ENCODE data around the gene COL4A1.
"Not testable (repeated sequence)": the region's sequence is repeated elsewhere in the genome, so short reads cannot be mapped to it uniquely, and the experiment has no call there.

COL4A1 gene

DNA sequence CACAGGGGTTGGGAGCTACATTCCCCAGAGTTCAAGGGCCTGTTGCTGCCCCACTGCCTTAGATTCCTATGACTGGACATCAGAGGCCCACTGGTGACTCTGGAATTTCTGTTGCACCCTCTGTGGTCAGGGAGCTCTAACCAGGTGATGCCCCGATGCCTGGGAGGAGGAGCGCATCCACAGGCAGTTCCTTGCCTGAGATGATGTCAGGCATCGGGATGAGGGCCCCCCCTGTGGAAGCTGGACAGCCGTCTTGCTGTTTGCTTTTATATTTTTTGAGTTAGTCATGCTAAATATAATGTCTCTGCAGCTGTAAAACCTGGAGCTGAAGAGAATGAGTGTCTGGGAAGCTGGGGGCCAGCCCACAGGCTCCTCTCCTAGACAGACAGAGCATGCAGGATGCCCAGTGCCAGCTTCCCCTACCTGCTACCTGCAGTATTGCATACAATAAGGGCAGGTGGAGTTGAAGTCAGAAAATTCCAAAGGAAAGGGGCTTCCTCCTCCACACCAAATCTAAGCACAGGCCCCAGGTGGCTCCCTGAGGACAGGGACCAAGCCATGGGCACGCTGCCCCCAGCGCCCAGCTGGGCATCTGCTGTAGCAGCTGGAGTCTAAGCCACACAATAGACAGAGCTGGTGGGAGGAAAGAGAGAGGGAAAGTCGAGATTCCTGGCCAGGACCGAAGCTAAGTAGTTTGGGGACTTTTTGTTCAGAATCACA lies 16.4 kb upstream of the COL4A1 start:
- DNase-seq = no peak

DNA sequence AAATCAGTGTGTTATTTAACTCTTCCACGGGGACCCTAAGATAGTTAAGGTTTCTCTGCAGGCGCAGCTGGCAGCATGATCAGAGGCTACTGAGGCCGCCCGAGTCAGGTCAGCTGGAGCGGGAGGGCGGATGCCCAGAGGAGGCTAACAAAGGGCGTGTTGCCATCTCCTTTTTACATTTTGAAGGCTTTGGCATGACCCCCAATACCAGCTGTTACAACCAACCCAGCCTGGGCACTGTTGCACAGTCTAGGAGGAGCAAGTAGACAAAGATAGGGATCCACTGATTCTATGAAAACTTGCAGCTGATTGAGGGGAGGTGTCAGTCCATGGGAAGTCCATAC lies 15.8 kb upstream of the COL4A1 start:
- DNase-seq = no peak

DNA sequence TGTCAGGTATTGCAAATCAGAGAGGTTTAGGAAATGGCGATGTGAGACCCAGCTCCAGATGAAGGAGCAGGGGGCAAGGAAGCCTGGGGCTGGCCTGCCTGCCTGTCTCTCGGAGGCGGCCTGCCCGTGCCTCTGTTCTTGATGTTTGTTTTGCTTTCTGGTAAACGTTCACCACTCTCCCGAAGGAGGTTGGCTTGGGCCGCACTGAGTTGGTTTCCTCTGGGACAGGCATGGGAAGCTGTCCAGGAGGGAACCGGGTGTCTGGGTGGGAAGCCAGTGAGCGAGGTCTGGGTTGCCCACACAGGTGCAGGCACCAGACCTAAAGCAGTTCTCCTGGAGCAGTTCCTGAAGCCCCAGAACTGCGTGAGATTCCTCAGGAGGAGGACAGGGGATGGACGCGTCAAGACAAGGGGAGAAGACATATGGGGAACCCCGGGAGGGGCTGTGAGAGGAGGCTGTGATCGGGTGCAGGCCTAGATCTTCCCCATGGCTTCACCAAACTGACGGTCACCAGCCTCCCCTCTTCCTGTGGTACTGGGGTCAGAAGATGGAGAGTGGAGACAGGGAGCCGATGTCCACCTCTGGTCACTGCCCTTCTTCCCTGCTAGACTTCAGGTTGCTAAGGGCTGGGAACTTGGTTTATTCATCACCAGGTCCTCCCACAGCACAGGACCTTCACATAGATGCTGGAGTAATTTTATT lies 15.3 kb upstream of the COL4A1 start:
- DNase-seq = no peak

DNA sequence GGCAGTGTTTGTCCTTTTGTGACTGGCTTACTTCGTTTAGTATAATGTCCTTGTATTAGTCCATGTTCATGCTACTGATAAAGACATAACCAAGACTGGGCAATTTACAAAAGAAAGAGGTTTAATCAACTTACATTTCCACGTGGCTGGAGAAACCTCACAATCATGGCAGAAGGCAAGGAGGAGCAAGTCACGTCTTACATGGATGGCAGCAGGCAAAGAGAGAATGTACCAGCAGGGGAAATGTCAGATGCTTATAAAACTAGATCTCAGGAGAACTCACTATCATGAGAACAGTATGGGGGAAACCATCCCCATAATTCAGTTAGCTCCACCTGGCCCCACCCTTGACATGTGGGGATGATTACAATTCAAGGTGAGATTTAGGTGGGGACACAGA lies 14.6 kb upstream of the COL4A1 start:
- not testable (repeated sequence) for DNase-seq

DNA sequence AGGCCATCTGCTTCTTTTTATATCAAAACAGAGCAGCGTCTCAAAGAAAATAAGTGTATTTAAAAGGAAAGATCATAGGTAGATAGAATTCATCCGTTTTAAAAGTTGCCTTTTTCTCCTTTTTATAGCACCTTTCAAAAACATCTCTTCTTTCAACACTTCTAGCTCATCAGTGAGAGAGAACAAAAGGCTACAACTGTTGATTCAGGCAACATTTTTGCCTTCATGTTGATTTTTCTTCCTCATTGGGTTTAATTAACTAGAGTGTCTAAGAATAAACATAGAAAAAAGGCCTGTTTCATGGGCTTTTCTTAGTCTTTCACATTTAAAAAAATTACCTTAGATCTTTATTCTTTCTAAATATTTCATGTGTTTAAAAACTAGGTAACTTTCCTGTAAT lies 13.7 kb upstream of the COL4A1 start:
- no peak for DNase-seq

DNA sequence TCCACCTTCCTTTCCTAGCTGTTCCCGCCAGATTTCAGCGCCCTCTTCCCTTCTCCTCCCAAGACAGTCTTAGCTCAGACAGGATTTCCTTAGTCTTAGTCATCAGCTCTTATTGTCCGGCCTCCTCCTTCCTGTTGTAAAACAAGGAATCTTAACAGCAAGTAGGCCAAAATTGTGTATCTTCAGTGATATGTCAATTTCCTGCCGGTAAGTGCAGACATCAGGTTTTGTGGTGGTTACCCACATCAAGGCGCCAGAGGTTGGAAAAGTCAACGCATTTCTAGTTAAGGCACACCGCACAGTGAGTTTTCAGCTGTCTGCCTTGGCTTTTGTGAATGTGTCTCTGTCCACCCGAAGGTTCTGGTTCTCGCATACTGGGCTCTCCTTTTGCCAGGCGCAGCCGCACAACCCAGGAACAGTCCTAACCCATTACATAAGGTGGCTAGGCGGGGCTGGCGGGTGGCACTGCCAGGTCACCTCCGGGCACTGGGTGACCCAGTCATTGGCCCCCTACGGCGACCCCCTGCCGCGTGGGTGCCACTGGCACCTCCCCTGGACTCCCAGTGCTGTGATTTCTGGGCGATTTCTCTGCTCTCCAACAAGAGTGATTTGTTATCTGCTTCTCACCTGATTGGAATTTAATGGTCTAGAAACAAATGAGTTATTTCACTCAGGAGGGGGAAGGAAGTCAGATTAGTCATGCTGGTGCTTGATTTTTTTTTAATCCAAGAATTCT lies 13.0 kb upstream of the COL4A1 start:
- DNase-seq = no peak

DNA sequence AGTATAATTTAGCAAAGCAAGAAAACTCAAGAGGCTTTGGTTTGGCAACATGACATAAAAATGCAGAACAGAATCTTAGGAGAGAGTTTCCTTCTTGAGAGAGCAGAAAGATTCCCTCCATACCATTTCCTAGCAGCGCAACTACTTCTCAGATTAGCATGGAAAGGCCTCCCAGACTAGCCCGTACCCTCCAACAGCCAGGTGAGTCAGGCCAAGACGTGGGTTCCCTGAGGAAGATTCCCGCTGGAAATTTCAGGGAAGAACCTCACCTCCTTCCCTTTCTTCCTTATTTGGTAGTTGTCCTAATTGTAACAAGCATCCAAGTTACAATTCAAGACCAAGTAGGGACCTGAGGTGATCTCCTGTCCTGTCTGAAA lies 12.4 kb upstream of the COL4A1 start:
- no peak for DNase-seq

DNA sequence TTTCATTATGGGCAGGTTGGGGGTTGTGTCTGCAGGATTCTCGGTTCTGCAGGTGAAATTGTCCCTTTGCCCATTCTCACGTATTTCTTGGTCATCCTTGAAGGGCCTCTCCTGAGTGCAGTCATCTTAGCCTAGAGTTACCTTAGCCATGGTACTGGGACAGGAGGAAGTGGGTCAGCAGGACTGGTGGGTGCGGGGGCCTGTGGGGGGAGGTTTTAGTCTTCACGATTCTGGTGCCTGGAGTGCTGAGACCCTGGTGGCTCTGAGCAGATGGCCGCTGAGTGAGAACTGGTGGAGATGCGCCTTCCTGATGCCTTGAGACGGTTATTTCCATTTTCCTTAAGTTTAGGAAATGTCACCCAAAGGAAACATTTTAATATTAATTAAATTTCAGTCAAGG lies 12.0 kb upstream of the COL4A1 start:
- DNase-seq = no peak

DNA sequence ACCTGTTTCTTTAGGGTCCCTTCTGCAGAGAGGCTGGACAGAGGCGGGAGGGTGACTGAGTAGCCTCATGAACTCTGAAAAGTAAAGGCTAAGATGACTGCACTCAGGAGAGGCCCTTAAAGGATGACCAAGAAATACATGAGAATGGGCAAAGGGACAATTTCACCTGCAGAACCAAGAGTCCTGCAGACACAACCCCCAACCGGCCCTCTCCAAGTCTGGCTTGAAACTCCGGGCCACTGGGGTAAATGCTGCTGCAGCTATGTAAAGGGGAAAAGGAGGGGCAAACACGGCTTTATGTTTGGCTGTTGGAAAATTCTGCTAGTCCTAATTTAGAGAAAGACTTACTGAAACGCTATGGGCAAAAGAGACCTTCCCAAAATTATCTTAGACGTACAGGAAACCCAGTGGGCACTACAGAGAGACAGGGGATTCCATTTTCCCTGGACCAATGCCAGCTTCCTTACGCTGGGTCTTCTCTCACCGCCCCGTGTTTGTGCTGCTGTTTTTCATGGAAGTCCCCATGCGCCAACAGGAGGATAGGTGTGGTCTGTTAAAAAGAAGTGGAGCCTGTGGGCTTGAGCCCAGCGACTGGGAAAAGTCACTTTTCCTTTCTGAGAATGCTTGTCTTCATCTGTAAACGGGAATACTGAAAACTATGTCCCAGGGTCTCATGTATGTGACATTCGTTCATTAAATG lies 10.7 kb upstream of the COL4A1 start:
- DNase-seq = no peak

DNA sequence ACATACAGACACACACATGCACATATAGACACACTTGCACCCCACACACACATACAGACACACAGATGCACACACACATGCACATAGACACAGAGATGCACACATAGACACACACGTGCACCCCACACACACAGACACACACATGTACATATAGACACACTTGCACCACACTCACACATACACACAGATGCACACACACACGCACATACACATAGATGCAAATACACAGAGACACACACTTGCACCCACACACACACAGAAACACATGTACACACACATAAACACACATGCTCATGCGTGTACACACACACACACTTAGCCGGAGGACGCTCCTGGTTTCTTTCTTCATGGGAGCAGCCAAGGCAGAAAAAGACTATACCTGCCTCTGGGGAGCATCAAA lies 10.1 kb upstream of the COL4A1 start:
- no peak for DNase-seq

DNA sequence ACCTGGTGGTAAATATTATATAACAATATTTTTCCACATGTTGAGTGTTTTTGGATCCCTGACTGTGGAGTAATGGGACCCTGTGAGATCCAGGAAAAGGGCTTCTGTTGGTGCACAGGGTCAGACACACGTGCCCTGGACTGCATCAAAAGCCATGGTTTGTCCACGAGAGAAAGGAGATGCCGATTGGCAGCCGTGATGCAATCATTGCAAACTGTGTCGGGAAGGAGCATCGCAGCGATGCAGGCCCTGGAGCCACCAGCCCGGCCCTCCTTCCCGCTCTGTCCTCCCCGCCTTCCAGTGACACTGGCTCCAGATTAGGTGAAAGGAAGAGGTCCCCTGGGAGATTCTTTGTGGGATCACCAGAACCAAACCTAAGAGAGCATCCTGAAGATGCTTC lies 9.2 kb upstream of the COL4A1 start:
- DNase-seq = no peak

DNA sequence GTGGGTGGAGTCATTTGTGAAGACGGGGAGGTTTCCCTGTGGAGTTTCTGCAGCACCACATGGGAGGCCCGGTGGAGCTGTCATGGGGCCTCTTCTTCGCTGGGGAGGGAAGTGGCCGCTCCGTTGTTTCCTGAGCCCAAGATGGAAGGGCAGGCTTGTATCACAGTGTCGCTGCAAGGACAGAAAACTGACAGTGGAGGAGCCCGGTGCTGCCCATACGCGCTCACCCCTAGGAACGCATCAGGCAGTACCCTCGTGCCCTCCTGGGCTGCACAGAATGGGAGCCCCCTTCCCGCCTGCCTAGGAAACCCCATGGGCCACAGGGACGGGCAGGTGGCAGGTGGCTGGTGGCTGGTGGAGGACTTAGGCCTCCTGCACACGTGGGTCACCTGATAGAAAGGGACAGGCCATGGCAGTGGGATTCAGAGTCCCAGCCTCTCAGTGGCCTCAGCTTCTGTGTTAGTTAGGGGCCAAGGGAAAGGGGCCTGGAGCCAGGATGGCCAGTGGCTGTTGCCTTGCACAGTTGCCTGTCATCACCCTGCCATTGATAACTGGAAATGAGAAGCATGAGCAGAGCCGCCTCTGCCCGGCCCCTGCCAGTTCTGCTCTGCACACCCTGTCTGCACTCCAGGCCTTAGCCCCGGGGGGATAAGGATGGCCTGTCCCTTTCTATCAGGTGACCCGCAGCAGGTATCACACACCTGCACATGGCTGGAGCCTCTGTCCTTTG lies 7.7 kb upstream of the COL4A1 start:
- no peak for DNase-seq

DNA sequence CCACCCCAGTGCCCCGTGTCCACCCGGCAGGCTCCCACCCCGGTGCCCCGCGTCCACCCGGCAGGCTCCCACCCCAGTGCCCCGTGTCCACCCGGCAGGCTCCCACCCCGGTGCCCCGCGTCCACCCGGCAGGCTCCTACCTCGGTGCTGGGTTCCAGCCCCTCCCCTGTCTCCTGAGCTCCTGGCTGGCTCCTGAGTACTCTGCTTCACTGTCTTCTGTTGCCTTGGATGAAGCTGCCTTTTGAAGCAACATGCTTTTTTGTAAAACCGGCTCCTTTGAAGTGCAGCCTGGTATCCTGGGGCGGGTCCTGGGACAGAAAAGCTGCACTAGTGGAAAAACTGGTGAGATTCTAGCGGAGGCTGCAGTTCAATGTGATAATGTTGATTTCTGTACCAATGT lies 6.8 kb upstream of the COL4A1 start:
- not testable (repeated sequence) for DNase-seq

DNA sequence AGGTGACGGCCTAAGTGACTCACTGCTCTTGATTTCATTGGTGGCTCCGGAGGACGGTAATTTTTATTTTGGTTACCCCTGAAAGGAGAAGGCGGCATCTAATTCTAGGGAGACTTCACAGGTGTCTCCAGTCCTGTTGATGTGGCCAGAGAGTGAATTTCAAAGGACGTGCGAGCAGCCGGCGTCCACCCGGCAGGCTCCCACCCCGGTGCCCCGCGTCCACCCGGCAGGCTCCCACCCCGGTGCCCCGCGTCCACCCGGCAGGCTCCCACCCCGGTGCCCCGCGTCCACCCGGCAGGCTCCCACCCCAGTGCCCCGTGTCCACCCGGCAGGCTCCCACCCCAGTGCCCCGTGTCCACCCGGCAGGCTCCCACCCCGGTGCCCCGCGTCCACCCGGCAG lies 6.3 kb upstream of the COL4A1 start:
- DNase-seq = not testable (repeated sequence)

DNA sequence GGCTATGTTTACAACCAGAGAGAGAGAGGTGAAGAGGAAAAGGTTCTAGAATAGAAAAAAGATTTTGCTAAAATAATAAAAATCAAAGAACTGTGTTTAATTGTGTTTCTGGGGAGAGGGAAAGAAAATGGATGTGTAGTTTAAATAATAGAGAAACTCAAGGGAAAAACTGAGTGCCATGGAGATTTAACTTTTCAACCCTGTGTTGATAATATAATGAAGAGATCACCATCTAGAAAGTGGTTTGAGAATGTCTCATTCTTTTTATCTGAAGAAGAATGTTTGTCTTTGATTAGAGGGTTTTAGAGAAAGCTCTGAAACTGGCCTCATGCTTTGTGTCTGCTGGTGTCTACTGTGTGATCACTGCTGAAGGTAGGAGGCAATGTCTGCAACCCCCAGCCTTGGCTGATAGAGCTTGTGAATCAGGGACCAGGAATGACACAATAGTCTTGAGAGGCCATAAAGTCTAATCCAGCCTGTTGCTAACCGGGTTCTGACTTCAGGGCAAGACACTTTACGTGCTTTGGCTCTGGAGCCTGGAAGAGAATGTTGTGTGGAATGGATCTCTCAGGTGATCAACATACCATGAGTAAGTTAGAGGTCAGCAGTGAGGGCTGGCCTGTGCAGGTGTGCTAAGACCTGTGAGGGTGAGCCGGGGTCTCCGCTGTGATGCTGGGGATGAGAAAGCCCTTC lies 5.5 kb upstream of the COL4A1 start:
- DNase-seq = no peak

DNA sequence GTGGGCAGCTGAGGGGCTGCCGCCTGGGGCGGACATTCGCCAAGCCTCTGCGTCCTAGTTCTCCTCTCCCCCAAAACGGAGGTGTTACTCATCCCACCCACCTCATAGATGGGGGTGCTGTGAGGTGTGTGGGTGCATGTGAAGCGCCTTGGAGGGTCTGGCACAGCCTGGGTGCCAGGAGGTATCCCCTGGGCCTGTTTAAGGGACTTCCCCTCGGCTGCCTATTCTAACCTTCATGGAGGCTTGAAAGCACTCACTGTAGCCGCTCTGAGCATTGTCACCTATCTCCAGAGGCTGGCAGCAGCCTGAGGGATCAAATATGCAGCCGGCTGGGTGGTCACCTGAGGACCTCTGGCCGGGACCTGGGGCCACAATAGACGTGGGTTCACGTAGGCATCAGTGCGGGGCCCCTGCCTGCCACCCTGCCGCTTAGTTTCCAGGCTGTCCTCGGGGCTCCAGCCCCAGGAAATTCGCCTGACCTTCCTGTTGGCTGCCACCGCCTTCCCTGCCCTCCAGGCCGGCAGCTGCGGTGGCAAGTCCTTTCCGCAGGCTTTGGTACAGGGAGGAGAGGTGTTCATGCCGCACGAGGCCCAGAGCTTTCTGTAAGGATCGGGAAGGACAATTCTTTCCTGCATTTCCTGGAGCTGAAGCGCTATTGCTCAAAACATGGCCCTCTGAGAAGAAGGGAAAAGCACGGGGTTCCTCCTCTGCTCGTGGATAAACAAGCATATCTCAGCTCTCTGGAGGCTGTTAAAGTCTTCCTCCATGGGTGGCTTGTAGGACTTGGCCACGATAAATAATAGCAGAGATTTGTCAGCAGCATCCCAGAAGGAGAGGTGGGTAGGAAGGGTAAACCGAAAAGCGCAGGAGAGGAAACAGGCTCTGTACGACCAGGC lies 4.7 kb upstream of the COL4A1 start:
- DNase-seq = no peak

DNA sequence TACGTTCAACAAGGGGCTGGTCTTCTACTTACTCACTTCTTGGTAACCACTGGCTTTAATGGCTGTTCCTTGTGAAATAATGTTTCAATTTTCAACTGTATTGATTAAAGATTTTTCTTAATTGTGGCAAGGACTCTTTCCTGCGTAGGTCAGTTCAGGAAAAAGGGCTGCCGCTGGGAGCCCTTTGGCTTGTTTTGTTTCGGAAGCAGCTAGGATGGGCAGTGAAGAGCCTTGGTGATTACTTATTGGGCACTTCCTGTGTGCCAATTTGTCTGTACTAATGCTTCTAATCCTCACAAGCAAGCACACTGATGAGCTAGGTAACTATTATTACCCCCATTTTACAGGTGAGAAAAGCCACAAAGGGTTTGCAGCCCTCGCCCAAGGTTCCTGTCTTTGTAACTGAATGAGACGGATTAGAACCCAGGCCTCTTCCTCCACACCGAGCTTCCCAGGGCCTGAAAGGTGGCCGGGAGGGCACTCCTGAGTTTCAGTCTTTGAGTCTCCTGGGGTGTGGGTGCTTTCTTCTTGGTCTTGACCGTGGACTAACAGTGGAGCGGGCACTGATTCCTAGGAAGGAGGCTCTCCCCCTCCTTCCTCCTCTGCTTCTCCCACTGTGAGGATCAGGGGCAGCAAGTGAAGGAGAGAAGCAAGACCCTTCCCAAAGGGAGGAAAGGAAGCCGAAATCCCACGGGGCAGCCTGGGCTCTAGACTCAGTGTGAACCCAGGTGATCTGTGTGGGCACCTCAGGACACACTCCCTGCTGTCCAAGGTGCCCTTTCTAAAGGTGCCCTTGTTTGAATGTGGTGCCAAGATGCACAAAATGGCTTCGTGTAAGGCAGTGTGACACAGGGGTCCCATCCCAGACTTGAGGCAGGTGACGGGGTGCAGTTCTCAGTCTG lies 3.8 kb upstream of the COL4A1 start:
- DNase-seq = no peak

DNA sequence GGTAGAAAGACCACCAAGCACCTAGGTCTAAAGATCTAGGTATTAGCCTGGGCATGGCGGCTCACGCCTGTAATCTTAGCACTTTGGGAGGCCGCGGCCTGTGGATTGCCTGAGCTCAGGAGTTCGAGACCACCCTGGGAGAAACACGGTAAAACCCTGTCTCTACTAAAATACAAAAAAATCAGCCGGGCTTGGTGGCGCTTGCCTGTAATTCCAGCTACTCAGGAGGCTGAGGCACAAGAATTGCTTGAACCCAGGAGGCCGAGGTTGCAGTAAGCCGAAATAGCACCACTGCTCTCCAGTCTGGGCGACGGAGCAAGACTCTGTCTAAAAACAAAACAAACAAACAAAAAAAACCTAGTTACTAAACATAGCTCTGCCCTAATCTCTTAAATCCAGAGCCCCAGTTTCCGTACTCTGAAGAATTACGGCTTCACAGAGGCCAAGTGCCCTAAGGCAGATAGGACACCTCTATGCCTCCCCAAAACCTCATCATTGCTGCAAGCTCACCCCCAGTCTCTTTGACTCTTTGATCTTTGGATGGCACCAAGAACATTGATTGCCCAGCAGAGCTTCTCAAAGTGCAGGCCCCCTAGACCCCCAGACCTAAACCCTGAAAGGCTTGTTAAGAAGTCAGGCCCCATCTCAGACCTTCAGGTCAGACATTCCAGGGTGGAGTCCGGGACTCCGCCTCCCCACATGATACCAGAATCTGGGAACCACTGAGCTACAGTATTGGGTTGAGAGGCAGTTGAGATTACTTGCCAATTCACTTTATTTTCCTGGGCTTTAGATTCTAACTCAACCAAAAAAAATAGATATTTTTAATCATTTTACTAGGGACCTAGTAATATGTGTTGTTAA lies 2.9 kb upstream of the COL4A1 start:
- no peak for DNase-seq

Data from NCI-H2029 (cell line).